SK-N-SH (cell line): ENCODE data around the gene ZHX3. TPM values are rescaled to one million over a fixed set of nuclear protein-coding genes. Genes with fewer than 3 reads are reported as not detected.

Experiments used
- CTCF ChIA-PET: fragments of 300-600, 350-600 bp; formaldehyde crosslinking; extraction: SDS; loops from one replicate; lab custom pipeline; 2021; lab: Yijun Ruan, JAX
- POLR2A ChIA-PET: fragments of 350-600 bp; sonication (Branson Sonifier 250); formaldehyde crosslinking; extraction: SDS; loops from one replicate; lab custom pipeline; 2020; ENCODE audit warnings: antibody characterized with exemption, inconsistent platforms; lab: Yijun Ruan, JAX
- DNase-seq: peaks from one replicate; pipeline ENCODE4 v3.0.0; 2012
- H2AFZ ChIP-seq: fragments of 200-600 bp; sonication (generic); 2 replicates; pipeline ENCODE4 v1.8.1; 2016; ENCODE audit warnings: antibody characterized with exemption, mild to moderate bottlenecking, low read depth
- H3F3A ChIP-seq: fragments of 200-600 bp; sonication (generic); replicated peaks from 2 replicates; pipeline ENCODE3; 2016; ENCODE audit warnings: antibody characterized with exemption, mild to moderate bottlenecking; ENCODE audit not compliant: insufficient read depth
- H3K27ac ChIP-seq, 2 experiments: fragments of 200-500 bp in 1 of 2; fragments of 200-600 bp in 1 of 2; sonication (Bioruptor generic) in 1 of 2; sonication (generic), shearing (Covaris generic) in 1 of 2; 2 replicates each; pipeline versions ENCODE4 v1.5.1 to v1.6.1; 2014 to 2016; ENCODE audit warnings: low read depth in 2 of 2, inconsistent platforms in 1 of 2, low read length in 1 of 2, mild to moderate bottlenecking in 1 of 2, mixed read lengths in 1 of 2
- H3K27me3 ChIP-seq: fragments of 200-600 bp; sonication (generic), shearing (Covaris generic); 2 replicates; pipeline ENCODE4 v1.6.1; 2016; ENCODE audit warnings: mixed run types; ENCODE audit not compliant: insufficient read depth
- H3K36me3 ChIP-seq, 2 experiments: fragments of 200-500 bp in 1 of 2; fragments of 200-600 bp in 1 of 2; sonication (Bioruptor generic) in 1 of 2; sonication (generic) in 1 of 2; replicated peaks in 1 of 2; 2 replicates each; pipeline versions ENCODE3 to v1.5.1; 2014 to 2016; ENCODE audit warnings: low read length in 1 of 2, mild to moderate bottlenecking in 1 of 2; ENCODE audit not compliant: insufficient read depth in 2 of 2, control insufficient read depth in 1 of 2
- H3K4me1 ChIP-seq, 2 experiments: fragments of 200-500 bp in 1 of 2; fragments of 200-600 bp in 1 of 2; sonication (Bioruptor generic) in 1 of 2; sonication (generic), shearing (Covaris generic) in 1 of 2; 2 replicates each; pipeline versions ENCODE4 v1.5.1 to v1.6.1; 2014 to 2016; ENCODE audit warnings: low read depth in 1 of 2, low read length in 1 of 2, mixed run types in 1 of 2; ENCODE audit not compliant: insufficient read depth in 2 of 2, control insufficient read depth in 1 of 2
- H3K4me2 ChIP-seq: fragments of 200-600 bp; sonication (generic), shearing (Covaris generic); 2 replicates; pipeline ENCODE4 v1.6.1; 2017; ENCODE audit warnings: mixed run types
- H3K4me3 ChIP-seq, 2 experiments: fragments of 200-500 bp in 1 of 2; fragments of 200-600 bp in 1 of 2; sonication (Bioruptor generic) in 1 of 2; sonication (generic), shearing (Covaris generic) in 1 of 2; 2 replicates each; pipeline versions ENCODE4 v1.5.1 to v1.8.1; 2014 to 2016; ENCODE audit warnings: low read depth in 2 of 2, inconsistent platforms in 1 of 2, low read length in 1 of 2, mild to moderate bottlenecking in 1 of 2, mixed read lengths in 1 of 2, moderate library complexity in 1 of 2
- H3K79me2 ChIP-seq: fragments of 200-600 bp; sonication (generic); 2 replicates; pipeline ENCODE4 v1.8.1; 2017; ENCODE audit warnings: mild to moderate bottlenecking; ENCODE audit not compliant: insufficient read depth
- H3K9ac ChIP-seq: fragments of 200-600 bp; sonication (generic); 2 replicates; pipeline ENCODE4 v1.6.1; 2017; ENCODE audit warnings: mixed run types
- H3K9me2 ChIP-seq: fragments of 200-600 bp; sonication (generic); 2 replicates; pipeline ENCODE4 v1.6.1; 2017; ENCODE audit warnings: mixed run types
- H3K9me3 ChIP-seq: fragments of 200-600 bp; sonication (generic); 2 replicates; pipeline ENCODE4 v1.6.1; 2017; ENCODE audit warnings: mixed run types, mild to moderate bottlenecking, moderate library complexity
- H4K20me1 ChIP-seq: fragments of 200-600 bp; sonication (generic); 2 replicates; pipeline ENCODE4 v1.6.1; 2017; ENCODE audit warnings: mild to moderate bottlenecking, mixed run types; ENCODE audit not compliant: insufficient read depth
- CHD2 ChIP-seq: fragments of 150-350 bp; IDR thresholded peaks from 2 replicates; pipeline ENCODE4 v1.6.1; 2018; ENCODE audit warnings: low read length; ENCODE audit not compliant: partially characterized antibody
- ELF1 ChIP-seq: IDR thresholded peaks from 2 replicates; pipeline ENCODE4 v1.4.0; 2012
- EP300 ChIP-seq, 2 experiments: IDR thresholded peaks; 2 replicates each; pipeline versions ENCODE4 v1.4.0 to v1.6.1; 2012; ENCODE audit warnings: borderline replicate concordance in 1 of 2, low read depth in 1 of 2, low read length in 1 of 2
- EZH2phosphoT487 ChIP-seq: fragments of 200-600 bp; sonication (generic); IDR thresholded peaks from 2 replicates; pipeline ENCODE4 v1.6.1; 2017; ENCODE audit warnings: low read depth, mixed run types, mild to moderate bottlenecking, antibody characterized with exemption, moderate library complexity, borderline replicate concordance
- JUND ChIP-seq: IDR thresholded peaks from 2 replicates; pipeline ENCODE4 v1.4.0; 2012
- MXI1 ChIP-seq: IDR thresholded peaks from 2 replicates; pipeline ENCODE4 v1.6.1; 2012; ENCODE audit warnings: mild to moderate bottlenecking, low read depth, low read length, improper control_type of control experiment
- NFIC ChIP-seq: IDR thresholded peaks from 2 replicates; pipeline ENCODE4 v1.4.0; 2012; ENCODE audit warnings: borderline replicate concordance
- NRF1 ChIP-seq: IDR thresholded peaks from 2 replicates; pipeline ENCODE4 v1.6.1; 2012; ENCODE audit warnings: low read depth, mild to moderate bottlenecking, low read length
- RAD21 ChIP-seq: IDR thresholded peaks from 2 replicates; pipeline ENCODE4 v1.6.1; 2012; ENCODE audit warnings: mild to moderate bottlenecking, low read length
- RCOR1 ChIP-seq: fragments of 150-350 bp; IDR thresholded peaks from 2 replicates; pipeline ENCODE4 v1.6.1; 2017; ENCODE audit warnings: antibody characterized with exemption, low read length
- RFX5 ChIP-seq: IDR thresholded peaks from 2 replicates; pipeline ENCODE4 v1.6.1; 2012; ENCODE audit warnings: mild to moderate bottlenecking, improper control_type of control experiment, low read length
- SIN3A ChIP-seq: IDR thresholded peaks from 2 replicates; pipeline ENCODE4 v1.6.1; 2012; ENCODE audit warnings: low read depth, mild to moderate bottlenecking, low read length, moderate library complexity, borderline replicate concordance
- TCF12 ChIP-seq: IDR thresholded peaks from 2 replicates; pipeline ENCODE4 v1.4.0; 2012
- TEAD4 ChIP-seq: IDR thresholded peaks from 2 replicates; pipeline ENCODE4 v1.4.0; 2012; ENCODE audit warnings: mild to moderate bottlenecking, borderline replicate concordance; ENCODE audit not compliant: insufficient read depth
- YY1 ChIP-seq: IDR thresholded peaks from 2 replicates; pipeline ENCODE4 v1.4.0; 2012; ENCODE audit warnings: low read depth, mild to moderate bottlenecking
- WGBS: methylation state at CpG from one replicate; pipeline ENCODE4 v1.1.6; 2017; ENCODE audit warnings: low lambda C conversion rate; 5-methylcytosine and 5-hydroxymethylcytosine counted together
- polyA plus RNA-seq, 3 experiments: library from polyadenylated mRNA; depleted of rRNA; stranded (reverse); fragments of >200 nt; gene quantifications; 2 replicates each; pipeline ENCODE4 v1.2.3, GENCODE V29; 2012
- TF ChIP-seq, protein P1 (sequence below): IDR thresholded peaks from 2 replicates; pipeline ENCODE4 v1.4.0; 2012; ENCODE audit warnings: low read depth
- TF ChIP-seq, protein P2 (sequence below): IDR thresholded peaks from 2 replicates; pipeline ENCODE4; 2012
- TF ChIP-seq, protein P3 (sequence below): IDR thresholded peaks from 2 replicates; pipeline ENCODE4 v1.4.0; 2012; ENCODE audit warnings: low read depth, borderline replicate concordance
- TF ChIP-seq, protein P4 (sequence below): IDR thresholded peaks from 2 replicates; pipeline ENCODE4 v1.4.0; 2012; ENCODE audit warnings: low read depth, borderline replicate concordance
- TF ChIP-seq, protein P5 (sequence below): fragments of 200-600 bp; sonication (generic); IDR thresholded peaks from 2 replicates; pipeline ENCODE4 v1.6.1; 2017; ENCODE audit warnings: antibody characterized with exemption, mild to moderate bottlenecking, moderate library complexity

ZHX3 gene
- polyA plus RNA-seq, 1 of the 3 experiments (the other 2 are of a cell fraction), result 6.0 TPM

DNA sequence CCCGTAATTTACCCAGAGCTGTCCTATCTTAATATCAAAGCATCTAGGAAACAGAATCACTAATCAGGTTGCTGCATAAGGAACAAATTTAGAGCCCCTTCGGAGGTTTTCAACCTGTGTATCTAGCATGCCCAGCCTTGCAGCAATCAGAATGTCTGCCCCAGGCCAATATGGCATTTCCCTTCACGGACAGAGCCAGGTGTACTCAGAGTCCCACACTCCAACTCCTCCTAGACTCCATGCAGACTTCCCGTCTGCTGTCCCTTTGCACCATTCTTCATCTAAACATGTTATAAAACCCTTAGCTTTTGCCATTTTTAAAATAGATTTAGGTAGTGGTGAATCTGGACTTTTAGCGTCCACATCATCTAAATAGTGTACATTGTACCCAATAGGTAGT is 61.0 kb downstream of the ZHX3 start:
- CTCF ChIA-PET, result interaction anchor here (0.8 to 1.7 kb wide), 2 partner anchors 83 to 84 kb away, joined by 3 to 5 read pairs; no protein-coding TSS in a partner anchor

DNA sequence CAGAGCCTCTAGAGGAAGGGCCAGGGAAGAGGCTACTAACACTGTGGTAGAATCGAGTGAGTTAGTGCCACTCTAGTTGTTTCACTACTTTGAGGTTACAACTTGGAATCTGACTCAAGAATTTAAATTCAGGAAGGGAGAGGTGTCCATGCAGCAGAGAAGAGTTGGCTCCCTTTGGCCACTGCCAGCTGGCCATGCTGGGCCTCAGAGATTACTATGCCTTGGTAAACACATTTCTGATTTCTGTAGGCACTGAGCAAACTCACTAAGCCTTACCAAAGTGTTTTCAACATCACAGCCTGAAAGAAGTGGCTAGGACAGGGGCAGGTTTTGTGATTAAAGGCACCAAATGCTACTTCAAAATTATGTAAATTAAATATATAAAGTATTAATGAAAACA is 61.9 kb downstream of the ZHX3 start:
- ChIA-PET POLR2A (no interaction called here), CTCF (interaction anchor here (1.7 kb wide), 1 partner anchor 84 kb away, joined by 5 read pairs; no protein-coding TSS in a partner anchor)
- Histone ChIP-seq H3F3A (peaks cover 1% of the 10 kb centered on the region), H3K4me1 (no peaks in the 10 kb centered on the region), H3K36me3 (no peaks in the 10 kb centered on the region), H2AFZ (no peak overlapping the region), H4K20me1 (no peaks in the 10 kb centered on the region), H3K79me2 (peaks cover 5% of the 10 kb centered on the region; the same call in 1 of the 2 replicates), H3K27me3 (no peaks in the 10 kb centered on the region), H3K9ac (no peak overlapping the region), H3K9me2 (no peaks in the 10 kb centered on the region), H3K4me3 (no peak overlapping the region), H3K4me2 (no peak overlapping the region), H3K27ac (no peak overlapping the region), H3K9me3 (no peaks in the 10 kb centered on the region)
- WGBS, result 80% methylated on average over 1 of the region's 1 CpG
- DNase-seq, result no peak
- TF ChIP-seq, protein P1, sequence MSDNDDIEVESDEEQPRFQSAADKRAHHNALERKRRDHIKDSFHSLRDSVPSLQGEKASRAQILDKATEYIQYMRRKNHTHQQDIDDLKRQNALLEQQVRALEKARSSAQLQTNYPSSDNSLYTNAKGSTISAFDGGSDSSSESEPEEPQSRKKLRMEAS, result no peak
- TF ChIP-seq CHD2 (no peak), SIN3A (no peak), NFIC (no peak), TCF12 (no peak), TEAD4 (no peak), RAD21 (no peak), RFX5 (no peak), JUND (no peak), ELF1 (no peak), MXI1 (no peak), RCOR1 (no peak), EZH2phosphoT487 (no peak)
- TF ChIP-seq, protein P2, sequence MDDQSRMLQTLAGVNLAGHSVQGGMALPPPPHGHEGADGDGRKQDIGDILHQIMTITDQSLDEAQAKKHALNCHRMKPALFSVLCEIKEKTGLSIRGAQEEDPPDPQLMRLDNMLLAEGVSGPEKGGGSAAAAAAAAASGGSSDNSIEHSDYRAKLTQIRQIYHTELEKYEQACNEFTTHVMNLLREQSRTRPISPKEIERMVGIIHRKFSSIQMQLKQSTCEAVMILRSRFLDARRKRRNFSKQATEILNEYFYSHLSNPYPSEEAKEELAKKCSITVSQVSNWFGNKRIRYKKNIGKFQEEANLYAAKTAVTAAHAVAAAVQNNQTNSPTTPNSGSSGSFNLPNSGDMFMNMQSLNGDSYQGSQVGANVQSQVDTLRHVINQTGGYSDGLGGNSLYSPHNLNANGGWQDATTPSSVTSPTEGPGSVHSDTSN, result no peak
- TF ChIP-seq, protein P3, sequence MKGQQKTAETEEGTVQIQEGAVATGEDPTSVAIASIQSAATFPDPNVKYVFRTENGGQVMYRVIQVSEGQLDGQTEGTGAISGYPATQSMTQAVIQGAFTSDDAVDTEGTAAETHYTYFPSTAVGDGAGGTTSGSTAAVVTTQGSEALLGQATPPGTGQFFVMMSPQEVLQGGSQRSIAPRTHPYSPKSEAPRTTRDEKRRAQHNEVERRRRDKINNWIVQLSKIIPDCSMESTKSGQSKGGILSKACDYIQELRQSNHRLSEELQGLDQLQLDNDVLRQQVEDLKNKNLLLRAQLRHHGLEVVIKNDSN, result no peak
- TF ChIP-seq, protein P4, sequence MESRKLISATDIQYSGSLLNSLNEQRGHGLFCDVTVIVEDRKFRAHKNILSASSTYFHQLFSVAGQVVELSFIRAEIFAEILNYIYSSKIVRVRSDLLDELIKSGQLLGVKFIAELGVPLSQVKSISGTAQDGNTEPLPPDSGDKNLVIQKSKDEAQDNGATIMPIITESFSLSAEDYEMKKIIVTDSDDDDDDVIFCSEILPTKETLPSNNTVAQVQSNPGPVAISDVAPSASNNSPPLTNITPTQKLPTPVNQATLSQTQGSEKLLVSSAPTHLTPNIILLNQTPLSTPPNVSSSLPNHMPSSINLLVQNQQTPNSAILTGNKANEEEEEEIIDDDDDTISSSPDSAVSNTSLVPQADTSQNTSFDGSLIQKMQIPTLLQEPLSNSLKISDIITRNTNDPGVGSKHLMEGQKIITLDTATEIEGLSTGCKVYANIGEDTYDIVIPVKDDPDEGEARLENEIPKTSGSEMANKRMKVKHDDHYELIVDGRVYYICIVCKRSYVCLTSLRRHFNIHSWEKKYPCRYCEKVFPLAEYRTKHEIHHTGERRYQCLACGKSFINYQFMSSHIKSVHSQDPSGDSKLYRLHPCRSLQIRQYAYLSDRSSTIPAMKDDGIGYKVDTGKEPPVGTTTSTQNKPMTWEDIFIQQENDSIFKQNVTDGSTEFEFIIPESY, result no peak
- TF ChIP-seq, protein P5, sequence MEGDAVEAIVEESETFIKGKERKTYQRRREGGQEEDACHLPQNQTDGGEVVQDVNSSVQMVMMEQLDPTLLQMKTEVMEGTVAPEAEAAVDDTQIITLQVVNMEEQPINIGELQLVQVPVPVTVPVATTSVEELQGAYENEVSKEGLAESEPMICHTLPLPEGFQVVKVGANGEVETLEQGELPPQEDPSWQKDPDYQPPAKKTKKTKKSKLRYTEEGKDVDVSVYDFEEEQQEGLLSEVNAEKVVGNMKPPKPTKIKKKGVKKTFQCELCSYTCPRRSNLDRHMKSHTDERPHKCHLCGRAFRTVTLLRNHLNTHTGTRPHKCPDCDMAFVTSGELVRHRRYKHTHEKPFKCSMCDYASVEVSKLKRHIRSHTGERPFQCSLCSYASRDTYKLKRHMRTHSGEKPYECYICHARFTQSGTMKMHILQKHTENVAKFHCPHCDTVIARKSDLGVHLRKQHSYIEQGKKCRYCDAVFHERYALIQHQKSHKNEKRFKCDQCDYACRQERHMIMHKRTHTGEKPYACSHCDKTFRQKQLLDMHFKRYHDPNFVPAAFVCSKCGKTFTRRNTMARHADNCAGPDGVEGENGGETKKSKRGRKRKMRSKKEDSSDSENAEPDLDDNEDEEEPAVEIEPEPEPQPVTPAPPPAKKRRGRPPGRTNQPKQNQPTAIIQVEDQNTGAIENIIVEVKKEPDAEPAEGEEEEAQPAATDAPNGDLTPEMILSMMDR, result no peak

More for the DNA sequence above, 61.0 kb downstream of the ZHX3 start:
- Histone ChIP-seq H3K4me1 (no peaks in the 10 kb centered on the region), H3K79me2 (peaks cover 6% of the 10 kb centered on the region; the same call in 1 of the 2 replicates), H4K20me1 (no peaks in the 10 kb centered on the region), H3K4me2 (no peak overlapping the region), H3K27ac (no peak overlapping the region), H3K9me2 (no peaks in the 10 kb centered on the region), H3F3A (no peaks in the 10 kb centered on the region), H3K9me3 (no peaks in the 10 kb centered on the region)
- POLR2A ChIA-PET, result no interaction called here
- no peak for TF ChIP-seq ELF1
- TF ChIP-seq, protein P3, result no peak
- no peak for TF ChIP-seq TCF12
- no peak for TF ChIP-seq EP300 (IDR thresholded peaks at IDR 0.05; ENCODE audit: borderline replicate concordance in 1 of 2, low read depth in 1 of 2, low read length in 1 of 2)
- TF ChIP-seq YY1, result no peak
- TF ChIP-seq NRF1, result no peak
- TF ChIP-seq, protein P2, result no peak
- TF ChIP-seq, all 33 proteins: peak for 0
- H2AFZ ChIP-seq, result no peak overlapping the region
- no peak for DNase-seq
- no peak overlapping the region for H3K4me3 ChIP-seq
- WGBS, result 77% methylated on average over 5 of the region's 5 CpGs
- no peak overlapping the region for H3K9ac ChIP-seq
- no peaks in the 10 kb centered on the region for H3K27me3 ChIP-seq
- H3K36me3 ChIP-seq, result no peaks in the 10 kb centered on the region
